Central memory CD8-positive, alpha-beta T cell (primary cell): ENCODE measurements around the gene IGIP.
A peak's percentile ranks its signal among the peaks of the same experiment; 100 is the strongest.

Source experiments
- ATAC-seq: fragments of 150-1000 bp; cut with Tn5 transposase; replicated peaks from 2 replicates; pipeline ENCODE4 v1.10.0; 2022; ENCODE audit warnings: mild to moderate bottlenecking, moderate FRiP score, moderate number of reproducible peaks; ENCODE audit not compliant: poor library complexity, severe bottlenecking; ENCODE audit errors: extremely low read depth
- DNase-seq, 2 donors: peaks; one replicate each; pipeline ENCODE4 v3.0.0; 2021; ENCODE audit warnings: low spot score in 2 of 2
- H3K27ac Mint-ChIP-seq: one replicate; pipeline ENCODE4 v1.8.0; 2022; ENCODE audit warnings: low read depth, mild to moderate bottlenecking, moderate library complexity, mixed read lengths
- H3K27me3 Mint-ChIP-seq: one replicate; pipeline ENCODE4 v1.8.0; 2022; ENCODE audit warnings: mixed read lengths
- H3K36me3 Mint-ChIP-seq: one replicate; pipeline ENCODE4 v1.8.0; 2022; ENCODE audit warnings: mild to moderate bottlenecking, moderate library complexity, mixed read lengths; ENCODE audit not compliant: insufficient read depth
- H3K4me1 Mint-ChIP-seq: one replicate; pipeline ENCODE4 v1.8.0; 2022; ENCODE audit warnings: mixed read lengths
- H3K4me3 Mint-ChIP-seq: one replicate; pipeline ENCODE4 v1.8.0; 2022; ENCODE audit warnings: mild to moderate bottlenecking, moderate library complexity, mixed read lengths
- H3K9me3 Mint-ChIP-seq: one replicate; pipeline ENCODE4 v1.8.0; 2022; ENCODE audit warnings: mixed read lengths

Gene IGIP

GRCh38 chr5:140165923-140166270 is 40.2 kb downstream of the IGIP start:
- Mint-ChIP-seq H3K4me3 (no peak overlapping the region), H3K27ac (no peak overlapping the region), H3K27me3 (no peaks in the 10 kb centered on the region), H3K4me1 (no peaks in the 10 kb centered on the region), H3K9me3 (no peaks in the 10 kb centered on the region), H3K36me3 (no peaks in the 10 kb centered on the region)
- ATAC-seq (no peak), DNase-seq (no peak)

- no peaks in the 10 kb centered on the region for H3K9me3 Mint-ChIP-seq
- ATAC-seq (no peak), DNase-seq (no peak)
- no peaks in the 10 kb centered on the region for H3K27me3 Mint-ChIP-seq
- no peaks in the 10 kb centered on the region for H3K4me1 Mint-ChIP-seq
- H3K4me3 Mint-ChIP-seq, result no peak overlapping the region
- no peak overlapping the region for H3K27ac Mint-ChIP-seq
- no peaks in the 10 kb centered on the region for H3K36me3 Mint-ChIP-seq
Measured at GRCh38 chr5:140166911-140167310, 41.2 kb downstream of the IGIP start.

- H3K4me1 Mint-ChIP-seq, result no peaks in the 10 kb centered on the region
- no peak for DNase-seq
- no peak for ATAC-seq
- H3K27ac Mint-ChIP-seq, result no peak overlapping the region
- no peaks in the 10 kb centered on the region for H3K9me3 Mint-ChIP-seq
- H3K4me3 Mint-ChIP-seq, result no peak overlapping the region
- H3K27me3 Mint-ChIP-seq, result no peaks in the 10 kb centered on the region
- H3K36me3 Mint-ChIP-seq, result no peaks in the 10 kb centered on the region
Measured at GRCh38 chr5:140168371-140168770, 42.6 kb downstream of the IGIP start.

GRCh38 chr5:140169410-140169809 is 43.7 kb downstream of the IGIP start:
- no peak for ATAC-seq
- no peak for DNase-seq
- no peaks in the 10 kb centered on the region for H3K9me3 Mint-ChIP-seq

GRCh38 chr5:140172483-140172882 is 46.7 kb downstream of the IGIP start:
- Mint-ChIP-seq H3K36me3 (peaks cover 8% of the 10 kb centered on the region), H3K4me1 (peaks cover 24% of the 10 kb centered on the region), H3K27me3 (peaks cover 9% of the 10 kb centered on the region), H3K4me3 (no peak overlapping the region), H3K27ac (no peak overlapping the region), H3K9me3 (no peaks in the 10 kb centered on the region)
- ATAC-seq (no peak), DNase-seq (no peak)

More at GRCh38 chr5:140169410-140169809, 43.7 kb downstream of the IGIP start:
- H3K4me3 Mint-ChIP-seq, result no peak overlapping the region
- H3K4me1 Mint-ChIP-seq, result peaks cover 6% of the 10 kb centered on the region
- no peaks in the 10 kb centered on the region for H3K27me3 Mint-ChIP-seq
- no peak overlapping the region for H3K27ac Mint-ChIP-seq
- no peaks in the 10 kb centered on the region for H3K36me3 Mint-ChIP-seq

GRCh38 chr5:140174014-140174413 is 48.3 kb downstream of the IGIP start:
- peaks cover 8% of the 10 kb centered on the region for H3K36me3 Mint-ChIP-seq
- peak overlapping the region; percentile 97 for H3K27ac Mint-ChIP-seq
- H3K9me3 Mint-ChIP-seq, result no peaks in the 10 kb centered on the region
- H3K27me3 Mint-ChIP-seq, result peaks cover 9% of the 10 kb centered on the region
- peak overlapping the region; percentile 93 for H3K4me3 Mint-ChIP-seq
- peaks cover 24% of the 10 kb centered on the region for H3K4me1 Mint-ChIP-seq
- no peak for DNase-seq
- no peak for ATAC-seq

- Mint-ChIP-seq H3K4me3 (peak within 1 kb of the TSS; percentile 93), H3K9me3 (no peaks in the 10 kb centered on the region), H3K27ac (peak within 1 kb of the TSS; percentile 97), H3K27me3 (peaks cover 9% of the 10 kb centered on the region), H3K36me3 (peaks cover 8% of the 10 kb centered on the region), H3K4me1 (peaks cover 24% of the 10 kb centered on the region)
- ATAC-seq, result peak; percentile 90
- peak; percentile 92 to 96 for DNase-seq
Measured at GRCh38 chr5:140174465-140175366, 49.0 kb downstream of the IGIP start, which contains the start of gene CYSTM1. Gene CYSTM1, plus strand, starts transcription at chr5:140175188. Its CDS starts 19,278 bp downstream, at chr5:140194466.

- Mint-ChIP-seq H3K4me1 (peaks cover 24% of the 10 kb centered on the region), H3K36me3 (peaks cover 8% of the 10 kb centered on the region), H3K27ac (peak overlapping the region; percentile 97), H3K9me3 (no peaks in the 10 kb centered on the region), H3K27me3 (peaks cover 9% of the 10 kb centered on the region), H3K4me3 (peak overlapping the region; percentile 93)
- ATAC-seq, result peak; percentile 52
- peak; percentile 49 to 54 for DNase-seq
Measured at GRCh38 chr5:140175367-140176030, 49.8 kb downstream of the IGIP start.

GRCh38 chr5:140176031-140176387 is 50.3 kb downstream of the IGIP start:
- ATAC-seq (no peak), DNase-seq (no peak)
- Mint-ChIP-seq H3K27me3 (peaks cover 9% of the 10 kb centered on the region), H3K9me3 (no peaks in the 10 kb centered on the region), H3K4me1 (peaks cover 24% of the 10 kb centered on the region), H3K36me3 (peaks cover 8% of the 10 kb centered on the region), H3K4me3 (peak overlapping the region; percentile 93), H3K27ac (peak overlapping the region; percentile 97)

GRCh38 chr5:140178086-140178410 is 52.3 kb downstream of the IGIP start:
- Mint-ChIP-seq H3K9me3 (no peaks in the 10 kb centered on the region), H3K4me1 (peaks cover 24% of the 10 kb centered on the region), H3K27ac (no peak overlapping the region), H3K27me3 (peaks cover 9% of the 10 kb centered on the region), H3K36me3 (peaks cover 8% of the 10 kb centered on the region), H3K4me3 (no peak overlapping the region)
- no peak for ATAC-seq
- DNase-seq, result no peak

- Mint-ChIP-seq H3K27ac (no peak overlapping the region), H3K27me3 (peaks cover 9% of the 10 kb centered on the region), H3K4me3 (no peak overlapping the region), H3K36me3 (peaks cover 8% of the 10 kb centered on the region), H3K9me3 (no peaks in the 10 kb centered on the region), H3K4me1 (peaks cover 24% of the 10 kb centered on the region)
- DNase-seq (no peak), ATAC-seq (no peak)
Measured at GRCh38 chr5:140178482-140179116, 52.9 kb downstream of the IGIP start.
